K562 (cell line): Measurements from ENCODE around the gene KLK6. TPM values are rescaled to one million over a fixed set of nuclear protein-coding genes. Genes with fewer than 3 reads are reported as not detected.

ENCODE experiments used
- ATAC-seq: fragments of 200-7000 bp; cut with Tn5 transposase; 3 replicates; pipeline ENCODE4 v1.9.1; 2020; ENCODE audit warnings: moderate library complexity
- BruUV-seq: library from RNA; stranded (reverse); fragments of 400-500 nt; replicated peaks from 2 replicates; lab custom pipeline; 2021; lab: Mats Ljungman, UMichigan
- CTCF ChIA-PET: fragments of 300-600 bp; formaldehyde crosslinking; extraction: SDS; loops from one replicate; lab custom pipeline; 2021; ENCODE audit warnings: low intra/inter-chr PET ratio; lab: Yijun Ruan, JAX
- POLR2A ChIA-PET: fragments of 300-600, 350-650 bp; sonication (Branson Sonifier 250); formaldehyde crosslinking; extraction: SDS; loops from one replicate; lab custom pipeline; 2021; ENCODE audit warnings: antibody characterized with exemption, inconsistent platforms; lab: Yijun Ruan, JAX
- DNase-seq, 4 experiments: peaks; one replicate each; pipeline versions ENCODE4 v3.0.0 to v3.0.0-alpha.2; 2011 to 2018; ENCODE audit warnings: low spot score in 3 of 4, mixed read lengths in 3 of 4; ENCODE audit errors: extremely low read depth in 1 of 4
- FAIRE-seq: peaks from 2 replicates; lab custom pipeline; 2011; peaks lifted over from hg19 to GRCh38; lab: Jason Lieb, UNC
- H2AFZ ChIP-seq: 2 replicates; pipeline ENCODE4 v1.6.0; 2011; ENCODE audit warnings: low read depth, low read length, control low read depth, inconsistent platforms
- H3K27ac ChIP-seq: fragments of 200-600 bp; 3 replicates; pipeline ENCODE4 v1.8.0; 2011; ENCODE audit warnings: low read depth, mild to moderate bottlenecking, control low read depth, inconsistent platforms, low read length, moderate library complexity, mixed read lengths; ENCODE audit errors: extremely low read depth
- H3K27me3 ChIP-seq, 2 experiments: fragments of 300-600 bp in 1 of 2; 2 replicates in 1 of 2; 3 replicates in 1 of 2; pipeline versions ENCODE4 v1.6.0 to v1.8.0; 2011; ENCODE audit warnings: inconsistent platforms in 2 of 2, low read length in 2 of 2, mild to moderate bottlenecking in 1 of 2, mixed read lengths in 1 of 2, moderate library complexity in 1 of 2; ENCODE audit not compliant: control insufficient read depth in 2 of 2, insufficient read depth in 2 of 2
- H3K36me3 ChIP-seq: fragments of 300-600 bp; 3 replicates; pipeline ENCODE4 v1.8.0; 2011; ENCODE audit warnings: mild to moderate bottlenecking, low read length, inconsistent platforms; ENCODE audit not compliant: control insufficient read depth, insufficient read depth
- H3K4me1 ChIP-seq, 2 experiments: fragments of 200-600 bp in 1 of 2; replicated peaks in 1 of 2; 2 replicates in 1 of 2; 3 replicates in 1 of 2; pipeline versions ENCODE4 v1.5.1 to v1.8.0; 2011; ENCODE audit warnings: inconsistent platforms in 2 of 2, low read length in 2 of 2, mild to moderate bottlenecking in 1 of 2, mixed read lengths in 1 of 2, moderate library complexity in 1 of 2; ENCODE audit not compliant: control insufficient read depth in 2 of 2, insufficient read depth in 2 of 2
- H3K4me2 ChIP-seq: 2 replicates; pipeline ENCODE4 v1.6.1; 2011; ENCODE audit warnings: low read length, control low read depth, inconsistent platforms, mixed read lengths; ENCODE audit not compliant: insufficient read depth
- H3K4me3 ChIP-seq: fragments of 200-600 bp; sonication (generic), shearing (Covaris generic); 2 replicates; pipeline ENCODE4 v1.5.1; 2016; ENCODE audit warnings: control low read depth, inconsistent platforms
- H3K79me2 ChIP-seq: fragments of 200-600 bp; 3 replicates; pipeline ENCODE4 v1.8.0; 2011; ENCODE audit warnings: low read length, inconsistent platforms; ENCODE audit not compliant: control insufficient read depth, insufficient read depth
- H3K9ac ChIP-seq, 2 experiments: 2 replicates each; pipeline versions ENCODE4 v1.6.0 to v1.6.1; 2011; ENCODE audit warnings: low read depth in 2 of 2, low read length in 2 of 2, control low read depth in 1 of 2, inconsistent platforms in 1 of 2, mild to moderate bottlenecking in 1 of 2, mixed read lengths in 1 of 2; ENCODE audit not compliant: insufficient read depth in 1 of 2
- H3K9me1 ChIP-seq: one replicate; pipeline ENCODE4 v1.6.0; 2011; ENCODE audit warnings: inconsistent platforms, mild to moderate bottlenecking, low read length, moderate library complexity; ENCODE audit not compliant: control insufficient read depth, insufficient read depth
- H3K9me3 ChIP-seq: replicated peaks from 2 replicates; pipeline ENCODE4 v1.5.1; 2011; ENCODE audit warnings: low read depth, low read length, inconsistent platforms; ENCODE audit not compliant: control insufficient read depth, insufficient read depth
- H4K20me1 ChIP-seq: replicated peaks from 2 replicates; pipeline ENCODE4 v1.6.1; 2011; ENCODE audit warnings: low read length, inconsistent platforms, mixed read lengths; ENCODE audit not compliant: control insufficient read depth, insufficient read depth
- ATF3 ChIP-seq, 2 experiments: fragments of 450-650 bp in 1 of 2; sonication (generic) in 1 of 2; formaldehyde crosslinking in 1 of 2; IDR thresholded peaks in 1 of 2; conservative IDR thresholded peaks in 1 of 2; 2 replicates each; pipeline versions ENCODE4 v1.6.1 to v1.8.1; 2016 to 2023; ENCODE audit warnings: mild to moderate bottlenecking in 2 of 2, moderate library complexity in 2 of 2, inconsistent platforms in 1 of 2, missing genetic modification reagents in 1 of 2
- ATF7 ChIP-seq: fragments of 450-650 bp; IDR thresholded peaks from 2 replicates; pipeline ENCODE4 v1.7.1; 2014; ENCODE audit warnings: mild to moderate bottlenecking, moderate library complexity
- CBFA2T3 ChIP-seq: fragments of 450-650 bp; IDR thresholded peaks from 2 replicates; pipeline ENCODE4 v1.6.1; 2017
- HIVEP1 ChIP-seq: fragments of 250-450 bp; sonication (Bioruptor Pico); IDR thresholded peaks from 2 replicates; pipeline ENCODE4 v1.4.0; 2020; ENCODE audit warnings: mild to moderate bottlenecking
- JUND ChIP-seq, 2 experiments: IDR thresholded peaks; 2 replicates in 1 of 2; 3 replicates in 1 of 2; pipeline ENCODE4 v1.6.1; 2011; ENCODE audit warnings: borderline replicate concordance in 2 of 2, low read depth in 2 of 2, low read length in 2 of 2, improper control_type of control experiment in 1 of 2, missing biosample characterization in 1 of 2, missing genetic modification characterization in 1 of 2, missing genetic modification reagents in 1 of 2
- KAT2B ChIP-seq: IDR thresholded peaks from one replicate; pipeline ENCODE4 v1.6.1; 2012; ENCODE audit warnings: low read depth, mild to moderate bottlenecking, control low read depth, inconsistent platforms, low read length, moderate library complexity
- MXD1 ChIP-seq: fragments of 250-450 bp; sonication (Bioruptor Pico); IDR thresholded peaks from 2 replicates; pipeline ENCODE4 v1.8.0; 2021; ENCODE audit warnings: borderline replicate concordance, mild to moderate bottlenecking, moderate library complexity; ENCODE audit not compliant: poor library complexity, severe bottlenecking
- NRF1 ChIP-seq, 2 experiments: fragments of 450-650 bp; IDR thresholded peaks in 1 of 2; conservative IDR thresholded peaks in 1 of 2; 2 replicates each; pipeline ENCODE4 v1.6.1; 2014; ENCODE audit warnings: mild to moderate bottlenecking in 2 of 2
- POLR2H ChIP-seq: IDR thresholded peaks from 2 replicates; pipeline ENCODE4 v1.6.1; 2016; ENCODE audit warnings: missing genetic modification characterization, low read depth, mild to moderate bottlenecking, control low read depth, missing compliant biosample characterization, moderate library complexity
- TCF7L2 ChIP-seq: fragments of 150-350 bp; IDR thresholded peaks from 2 replicates; pipeline ENCODE4 v1.6.1; 2016; ENCODE audit warnings: low read depth, mild to moderate bottlenecking, low read length, moderate library complexity
- ZNF263 ChIP-seq: sonication (generic); formaldehyde crosslinking; IDR thresholded peaks from 2 replicates; pipeline ENCODE4 v1.8.0; 2022; ENCODE audit warnings: mild to moderate bottlenecking, missing genetic modification reagents, borderline replicate concordance
- ZNF280A ChIP-seq: fragments of 450-650 bp; IDR thresholded peaks from 2 replicates; pipeline ENCODE4 v1.6.1; 2018; ENCODE audit warnings: mild to moderate bottlenecking, low read depth; ENCODE audit not compliant: partially characterized antibody
- ZNF609 ChIP-seq: sonication (generic); formaldehyde crosslinking; IDR thresholded peaks from 2 replicates; pipeline ENCODE4 v1.8.1; 2023; ENCODE audit warnings: missing genetic modification reagents, mild to moderate bottlenecking, borderline replicate concordance
- WGBS: fragments of 100-300 bp; shearing (Covaris generic); methylation state at CpG from one replicate; pipeline ENCODE4 v1.1.6; 2016; ENCODE audit warnings: low coverage, mixed read lengths; ENCODE audit not compliant: insufficient coverage; ENCODE audit errors: missing lambda C conversion rate; 5-methylcytosine and 5-hydroxymethylcytosine counted together
- in situ Hi-C: fragments of 300-500 bp; cut with MboI; formaldehyde crosslinking; loops from 4 replicates; pipeline ENCODE4 v1.15.0; 2018; ENCODE audit warnings: inconsistent platforms, mixed read lengths
- intact Hi-C: fragments of 100-400 bp; cut with micrococcal nuclease; formaldehyde crosslinking; loops from 2 replicates; pipeline ENCODE4 v1.14.2; 2022
- polyA plus RNA-seq, 8 experiments: library from polyadenylated mRNA; depleted of rRNA in 4 of 8; stranded (reverse) in 5 of 8; unstranded in 3 of 8; fragments of >200 nt; fragmentation: Nextera tagmentation in 2 of 8; fragmentation: Illumina TruSeq in 1 of 8; extraction: Ambion mirVana in 2 of 8; extraction: Trizol in 1 of 8; gene quantifications; 2 replicates each; pipeline versions ENCODE4 v1.2.1 to v1.2.3, GENCODE V29; 2011 to 2014; ENCODE audit warnings: inconsistent platforms in 1 of 8, missing spikeins in 1 of 8
- total RNA-seq, 7 experiments: library from RNA; depleted of rRNA in 6 of 7; stranded (reverse); fragments of >200 nt in 6 of 7; fragmentation: Illumina TruSeq in 2 of 7; extraction: Trizol in 2 of 7; gene quantifications; 2 replicates each; pipeline versions ENCODE4 v1.2.1 to v1.2.3, GENCODE V29; 2011 to 2021; ENCODE audit warnings: low replicate concordance in 1 of 7

The KLK6 gene
- total and polyA plus RNA-seq, 9 of the 15 experiments (the other 6 are each of a cell fraction or from before 2014, with no cell fraction given): not detected

GRCh38 chr19:51006406-51006805 is 37.0 kb upstream of the KLK6 start:
- Histone ChIP-seq H3K27me3 (peaks cover 2 to 32% of the 10 kb centered on the region in 2 experiments; a peak in 3 of 5 replicates), H3K4me3 (no peak overlapping the region), H3K4me1 (peaks cover 15 to 20% of the 10 kb centered on the region in 2 experiments; a peak in 4 of 5 replicates), H3K9me1 (no peaks in the 10 kb centered on the region), H3K36me3 (no peaks in the 10 kb centered on the region), H4K20me1 (no peaks in the 10 kb centered on the region), H3K27ac (no peak overlapping the region), H3K9ac (peak overlapping the region in 1 of 2 experiments; percentile 6; a peak in 1 of 4 replicates), H3K9me3 (no peaks in the 10 kb centered on the region), H2AFZ (no peak overlapping the region), H3K79me2 (no peaks in the 10 kb centered on the region), H3K4me2 (no peak overlapping the region)
- POLR2A ChIA-PET: interaction anchor here (0.7 kb wide), 1 partner anchor 11 kb away, joined by 5 read pairs; no protein-coding TSS in a partner anchor
- CTCF ChIA-PET: no interaction called here
- in situ Hi-C loops (no loop called here), intact Hi-C loops (no loop called here)
- no TSS peak for BruUV-seq
- WGBS: 0% methylated on average over 8 of the region's 8 CpGs
- no peak for ATAC-seq
- DNase-seq: no peak
- no peak for FAIRE-seq
- TF ChIP-seq ZNF609 (CRISPR knock-in tag) (no peak), ATF7 (peak; percentile 75; the same call in 1 of the 2 replicates), HIVEP1 (CRISPR knock-in tag) (no peak), ZNF263 (no peak), KAT2B (no peak), JUND (IDR thresholded peaks at IDR 0.05; ENCODE audit: borderline replicate concordance, low read depth, low read length) (no peak), JUND (tag; IDR thresholded peaks at IDR 0.05; ENCODE audit: borderline replicate concordance, low read depth, low read length) (0 out of 3 replicates have a peak, but pooled peaks have one; percentile 24), ZNF280A (no peak), TCF7L2 (no peak), POLR2H (tag) (no peak), NRF1 (conservative IDR thresholded peaks at IDR 0.05 in 1 of 2, IDR thresholded peaks at IDR 0.05 in 1 of 2) (no peak), MXD1 (CRISPR knock-in tag) (no peak), CBFA2T3 (no peak), ATF3 (IDR thresholded peaks at IDR 0.05) (peak; percentile 71), ATF3 (CRISPR knock-in tag; conservative IDR thresholded peaks at IDR 0.05) (no peak)
